HG03442 (cell line): ENCODE measurements around the gene GNPTG.
A peak's percentile ranks its signal among the peaks of the same experiment; 100 is the strongest.

Experiments
- ATAC-seq: cut with Tn5 transposase; IDR thresholded peaks from one replicate; pipeline ENCODE4 v1.9.1; 2021; ENCODE audit warnings: mild to moderate bottlenecking, moderate library complexity; ENCODE audit not compliant: unreplicated experiment

GNPTG gene

DNA sequence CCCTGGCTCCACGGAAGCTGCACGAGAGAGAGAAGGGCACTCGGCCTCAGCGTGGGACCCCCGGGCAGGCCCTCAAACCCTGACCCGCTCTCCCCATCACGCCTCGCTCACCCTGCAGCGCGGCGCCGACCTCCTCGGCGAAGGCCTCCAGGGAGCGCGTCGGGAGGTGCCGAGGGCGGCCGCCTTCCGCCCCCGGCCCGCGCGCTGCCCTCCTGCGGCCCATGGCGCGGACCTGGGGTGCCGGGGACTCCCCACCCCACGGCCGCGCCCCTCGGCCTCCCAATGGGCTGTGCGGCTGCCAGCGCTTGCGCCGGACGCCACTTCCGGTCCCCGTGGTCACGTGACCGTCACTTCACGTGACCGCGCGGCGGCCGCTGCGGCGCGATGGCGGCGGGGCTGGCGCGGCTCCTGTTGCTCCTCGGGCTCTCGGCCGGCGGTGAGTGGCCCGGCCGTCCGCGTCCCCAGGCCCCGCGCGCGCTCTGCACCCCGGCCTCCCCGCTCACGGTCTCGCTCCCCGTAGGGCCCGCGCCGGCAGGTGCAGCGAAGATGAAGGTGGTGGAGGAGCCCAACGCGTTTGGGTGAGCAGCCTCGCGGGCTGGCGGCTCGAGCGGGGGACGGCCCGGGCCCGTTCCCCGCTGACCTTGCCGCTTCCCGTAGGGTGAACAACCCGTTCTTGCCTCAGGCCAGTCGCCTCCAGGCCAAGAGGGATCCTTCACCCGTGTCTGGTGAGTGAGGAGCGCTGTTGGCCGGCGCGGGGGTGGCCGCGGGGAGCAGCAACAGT, at the start of gene GNPTG, which contains the start of gene TSR3:
GNPTG (plus strand) TSS at position 350 of the 781 bp plus-strand sequence; CDS start at position 385, 35 bp downstream.
TSR3 (minus strand) TSS at position 297 of the 781 bp plus-strand sequence; CDS start at position 223, 74 bp downstream.
- peak; percentile 69 for ATAC-seq

DNA sequence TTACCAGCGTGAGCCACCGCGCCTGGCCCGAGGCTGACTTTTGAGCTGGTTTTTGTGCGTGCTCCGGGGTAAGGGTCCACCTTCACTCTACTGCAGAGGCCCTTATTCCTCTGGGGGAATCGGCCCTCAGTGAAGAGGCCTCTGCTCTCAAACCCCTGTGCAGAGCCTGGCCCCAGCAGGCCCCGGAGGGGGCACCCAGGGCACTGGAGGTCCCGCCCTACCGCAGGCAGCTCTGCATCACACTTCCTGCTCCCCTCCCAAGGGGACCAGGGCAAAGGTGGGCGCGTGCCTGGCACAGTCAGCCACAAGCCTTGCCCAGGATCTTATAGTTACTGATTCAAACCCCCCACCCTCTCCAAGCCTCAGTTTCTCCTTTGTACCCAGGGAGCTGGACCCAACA, 45.9 kb upstream of the GNPTG start:
- no peak for ATAC-seq

DNA sequence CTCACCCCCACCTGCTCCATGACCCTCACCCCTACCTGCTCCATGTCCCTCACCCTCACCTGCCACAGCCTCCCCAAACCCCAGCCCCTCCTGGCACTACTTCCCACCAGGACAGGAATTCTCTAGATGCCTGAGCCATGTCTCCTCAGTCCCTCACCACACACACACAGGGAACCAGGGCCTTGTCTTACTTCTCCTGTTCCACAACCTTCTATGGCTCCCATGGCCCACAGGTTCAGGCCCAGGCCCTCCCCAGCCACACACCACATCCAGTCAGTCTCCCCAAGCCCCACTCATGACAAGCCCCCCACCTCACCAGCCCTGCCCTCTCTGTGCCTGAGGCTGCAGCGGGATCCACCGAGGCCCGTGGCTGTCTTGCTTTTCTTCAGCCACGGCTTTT, 45.4 kb upstream of the GNPTG start:
- no peak for ATAC-seq

DNA sequence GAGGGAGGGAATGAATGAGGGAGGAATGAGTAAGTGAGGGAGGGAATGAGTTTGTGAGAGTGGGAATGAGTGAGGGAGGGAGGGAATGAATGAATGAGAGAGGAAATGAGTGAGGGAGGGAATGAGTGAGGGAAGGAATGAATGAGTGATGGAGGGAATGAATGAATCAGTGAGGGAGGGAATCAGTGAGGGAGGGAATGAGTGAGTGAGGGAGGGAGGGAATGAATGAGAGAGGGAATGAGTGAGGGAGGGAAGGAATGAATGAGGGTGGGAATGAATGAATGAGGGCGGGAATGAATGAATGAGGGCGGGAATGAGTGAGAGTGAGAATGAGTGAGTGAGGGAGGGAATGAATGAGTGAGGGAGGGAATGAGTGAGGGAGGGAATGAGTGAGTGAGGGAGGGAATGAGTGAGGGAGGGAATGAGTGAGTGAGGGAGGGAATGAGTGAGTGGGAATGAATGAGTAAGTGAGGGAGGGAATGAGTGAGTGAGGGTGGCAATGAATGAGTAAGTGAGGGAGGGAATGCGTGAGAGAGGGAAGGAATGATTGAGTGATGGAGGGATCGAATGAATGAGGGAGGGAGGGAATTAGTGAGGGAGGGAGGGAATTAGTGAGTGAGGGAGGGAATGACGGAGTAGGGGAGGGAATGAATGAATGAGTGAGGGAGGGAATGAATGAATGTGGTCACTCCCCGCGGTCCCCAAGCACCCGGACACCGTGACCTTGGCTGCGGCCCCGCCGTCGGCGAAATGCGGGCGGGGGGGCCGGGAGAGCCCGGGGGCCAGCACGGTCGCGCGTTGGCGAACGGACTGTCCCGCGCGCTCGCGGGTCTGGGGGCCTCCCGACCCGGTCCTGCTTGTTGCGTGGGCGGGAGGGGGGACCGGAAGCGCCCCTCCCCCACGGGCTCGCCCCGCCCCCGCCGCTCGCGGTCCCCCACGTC, 43.4 kb upstream of the GNPTG start:
- ATAC-seq = no peak

DNA sequence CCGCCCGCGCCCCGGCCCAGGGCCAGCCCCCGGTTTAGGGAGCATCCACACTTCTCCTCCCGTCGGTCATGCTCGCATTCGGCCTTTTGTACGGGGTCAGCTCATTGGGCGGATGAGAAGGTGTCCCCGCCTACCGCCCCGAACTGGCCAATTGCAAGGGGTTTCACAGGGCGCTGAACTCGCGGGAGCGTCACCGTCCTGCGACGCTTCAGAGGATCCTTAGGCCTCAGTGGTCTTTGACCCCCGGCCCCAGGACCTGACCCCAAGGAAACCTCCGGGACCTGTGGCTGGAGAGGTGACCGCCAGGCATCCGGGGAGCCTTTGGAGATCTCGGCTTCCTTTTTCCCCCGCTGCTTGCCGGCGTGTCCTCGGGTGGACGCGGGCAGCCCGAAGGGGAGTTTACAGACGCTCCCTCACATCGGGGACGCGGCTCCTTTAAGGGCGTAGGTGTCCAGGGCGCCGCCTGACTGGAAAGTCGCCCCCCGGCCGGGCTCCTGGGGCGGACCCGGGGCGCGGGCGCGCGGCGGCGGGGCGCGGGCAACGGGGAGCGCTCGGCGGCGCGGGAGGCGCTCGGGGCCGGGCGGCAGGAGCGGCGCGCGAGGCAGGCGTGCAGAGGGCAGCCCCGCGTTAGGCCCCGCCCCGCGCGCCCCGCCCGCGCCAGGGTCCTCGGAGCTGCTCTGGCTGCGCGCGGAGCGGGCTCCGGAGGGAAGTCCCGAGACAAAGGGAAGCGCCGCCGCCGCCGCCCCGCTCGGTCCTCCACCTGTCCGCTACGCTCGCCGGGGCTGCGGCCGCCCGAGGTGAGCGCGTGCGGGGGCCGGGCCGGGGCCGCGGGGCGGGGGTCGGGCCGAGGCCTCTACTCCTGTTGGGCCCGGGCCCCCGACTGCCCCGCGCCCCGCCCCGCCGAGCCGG, 42.5 kb upstream of the GNPTG start, which contains the start of gene UBE2I:
UBE2I (plus strand) TSS at position 660 of the 909 bp plus-strand sequence. CDS start 4,395 bp downstream, outside the sequence.
- ATAC-seq = peak; percentile 55

DNA sequence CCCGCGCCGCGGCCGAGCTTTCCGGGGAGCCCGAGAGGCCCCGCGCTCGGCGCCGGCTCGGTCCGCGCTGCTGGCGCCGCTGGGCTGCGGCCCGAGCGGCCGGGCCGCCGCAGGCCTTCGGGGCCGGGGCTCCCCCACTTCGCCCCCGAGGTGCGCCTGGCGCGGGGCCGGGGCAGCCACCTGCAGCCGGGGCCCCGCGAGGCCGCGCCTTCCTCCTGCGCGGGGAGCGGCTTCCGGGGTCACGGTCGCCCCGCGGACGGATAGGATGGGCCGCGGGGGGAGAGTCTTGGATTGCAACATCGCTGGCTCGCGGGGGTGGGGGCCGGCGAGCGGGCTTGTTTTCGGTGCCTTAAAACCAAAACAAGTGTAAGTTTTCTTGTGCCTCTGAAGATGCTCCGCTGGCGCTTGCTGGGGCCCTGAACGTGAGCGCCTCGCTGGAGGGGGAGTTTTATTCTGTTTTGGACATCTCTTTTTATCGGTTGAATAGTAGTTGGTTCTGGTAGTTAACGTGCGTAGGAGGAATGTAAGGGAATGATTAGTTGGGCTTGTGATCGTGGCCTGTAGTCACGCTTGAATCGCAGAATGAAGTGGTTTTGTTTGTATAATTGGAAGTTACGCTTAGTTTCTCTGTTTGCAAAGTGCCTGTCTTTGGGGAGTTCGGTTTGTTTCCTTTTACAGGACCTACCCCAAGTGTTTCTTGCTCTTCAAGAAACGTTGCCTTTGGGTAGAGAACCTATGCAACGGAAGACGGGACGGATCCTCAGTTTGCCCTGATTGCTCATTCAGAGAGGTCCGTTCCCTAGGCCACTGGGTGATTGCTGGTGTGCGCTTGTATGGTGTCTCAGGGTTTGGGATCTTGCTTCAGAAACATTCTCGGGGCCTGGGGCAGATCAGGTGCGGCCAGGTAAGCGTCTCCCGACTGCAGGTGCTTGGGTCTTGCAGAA, 41.6 kb upstream of the GNPTG start:
- no peak for ATAC-seq

DNA sequence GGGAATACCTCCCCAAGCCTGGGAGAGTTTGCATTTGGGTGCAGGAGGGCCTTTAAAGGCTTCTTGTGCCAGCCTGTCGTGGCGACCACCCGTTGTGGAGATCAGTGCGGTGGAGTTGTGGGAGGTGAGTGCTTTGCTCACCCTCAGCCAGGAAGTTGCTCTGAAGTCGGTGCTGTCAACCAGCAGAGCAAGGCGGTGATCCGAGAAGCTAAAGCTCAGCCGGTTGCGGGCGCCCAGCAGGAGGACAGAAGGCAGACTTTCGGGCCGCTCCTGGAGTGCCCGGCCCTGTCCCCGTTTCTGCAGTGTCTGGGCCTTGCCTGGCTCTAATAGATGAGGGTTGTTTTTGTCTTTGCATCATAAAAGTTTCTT, 40.9 kb upstream of the GNPTG start:
- ATAC-seq = no peak

DNA sequence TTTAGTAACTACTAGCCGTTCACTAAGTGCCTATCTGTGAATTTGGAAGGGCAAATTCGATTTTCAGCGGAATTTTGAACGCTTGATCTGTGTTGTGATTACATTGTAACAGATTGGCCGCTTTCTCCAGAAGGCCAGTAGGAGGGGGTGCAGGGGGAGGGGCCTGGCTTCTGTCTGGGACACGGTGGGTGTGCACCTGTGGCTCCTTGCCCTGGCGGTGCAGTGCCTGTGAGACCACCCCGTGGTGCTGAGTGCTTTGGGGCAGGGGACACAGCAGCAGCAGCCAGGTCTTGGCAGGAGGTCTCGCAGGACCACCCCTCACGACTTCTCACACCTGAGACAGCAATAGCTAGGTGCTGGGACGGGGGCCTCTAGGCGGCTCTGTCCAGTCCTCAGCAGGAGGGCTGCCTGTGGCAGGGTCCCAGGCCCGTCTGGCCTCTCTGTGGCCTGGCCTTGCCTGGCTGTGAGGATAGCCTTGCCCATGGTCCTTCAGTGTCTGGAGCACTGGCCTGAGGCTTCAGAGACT, 40.5 kb upstream of the GNPTG start:
- ATAC-seq = no peak

DNA sequence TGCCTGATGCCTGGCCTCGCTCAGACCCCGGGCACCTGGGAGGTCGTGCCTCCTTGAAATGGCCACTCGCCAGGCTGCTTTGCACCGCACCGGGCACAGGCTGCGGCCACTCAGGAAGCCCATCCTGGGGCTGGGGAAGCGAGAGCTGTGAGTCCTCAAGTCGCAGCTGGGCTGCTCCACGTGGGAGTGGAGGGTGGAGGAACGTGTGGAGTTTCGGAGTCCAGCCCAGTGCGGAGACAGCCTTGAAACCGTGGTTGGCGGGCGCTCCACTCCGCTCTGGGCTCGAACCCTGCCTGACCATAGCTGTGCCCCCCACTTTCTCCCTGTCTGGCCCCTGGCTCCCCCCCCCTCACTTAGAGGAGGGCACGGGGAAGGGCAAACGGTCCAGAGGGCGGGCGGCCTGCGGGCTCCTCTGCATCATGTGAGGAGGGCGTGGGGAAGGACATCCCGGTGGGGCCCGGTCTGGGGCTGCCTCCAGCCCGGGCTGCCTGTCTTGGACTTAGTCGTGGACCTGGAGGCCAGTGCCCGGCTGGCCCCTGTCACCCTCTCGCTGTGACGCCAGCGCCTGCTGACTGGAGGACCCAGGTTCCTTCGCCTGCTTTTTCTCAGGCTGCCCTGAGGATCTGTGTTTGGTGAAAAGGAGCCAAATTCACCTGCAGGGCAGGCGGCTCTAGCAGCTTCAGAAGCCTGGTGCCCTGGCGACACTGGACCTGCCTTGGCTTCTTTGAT, 39.8 kb upstream of the GNPTG start:
- no peak for ATAC-seq

DNA sequence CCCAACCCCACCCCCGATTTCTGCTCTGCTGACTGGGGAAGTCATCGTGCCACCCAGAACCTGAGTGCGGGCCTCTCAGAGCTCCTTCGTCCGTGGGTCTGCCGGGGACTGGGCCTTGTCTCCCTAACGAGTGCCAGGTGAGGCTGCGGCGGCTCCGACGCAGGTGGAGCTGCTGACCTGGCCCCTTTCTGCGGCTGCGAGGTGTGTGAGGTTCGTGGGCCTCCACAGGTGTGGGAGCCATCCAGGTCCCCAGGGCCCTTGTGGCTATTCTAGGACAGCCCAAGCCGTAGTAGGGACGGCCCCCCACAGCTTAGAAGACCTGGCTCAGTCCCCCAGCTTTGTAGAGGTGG, 39.3 kb upstream of the GNPTG start:
- ATAC-seq = no peak

DNA sequence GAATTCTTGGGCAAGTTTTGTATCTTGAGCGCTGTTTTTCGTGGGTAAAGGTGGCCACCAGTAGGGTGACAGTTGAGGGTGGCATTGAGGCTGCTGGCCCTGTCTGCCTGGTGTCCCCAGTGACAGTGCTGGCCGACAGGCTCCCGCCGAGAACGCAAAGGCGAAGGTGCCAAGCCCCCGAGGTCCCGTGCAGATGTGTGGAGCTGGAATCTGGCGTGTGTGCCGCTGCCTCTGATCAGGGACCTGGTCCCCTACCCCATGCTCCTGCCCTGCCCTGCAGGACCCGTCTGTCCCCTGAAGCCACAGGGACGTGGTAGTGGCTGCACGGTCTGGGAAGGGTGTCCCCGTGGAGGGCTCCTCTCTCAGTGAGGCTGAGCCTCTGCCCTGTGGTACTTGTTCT, 38.8 kb upstream of the GNPTG start:
- ATAC-seq = no peak

DNA sequence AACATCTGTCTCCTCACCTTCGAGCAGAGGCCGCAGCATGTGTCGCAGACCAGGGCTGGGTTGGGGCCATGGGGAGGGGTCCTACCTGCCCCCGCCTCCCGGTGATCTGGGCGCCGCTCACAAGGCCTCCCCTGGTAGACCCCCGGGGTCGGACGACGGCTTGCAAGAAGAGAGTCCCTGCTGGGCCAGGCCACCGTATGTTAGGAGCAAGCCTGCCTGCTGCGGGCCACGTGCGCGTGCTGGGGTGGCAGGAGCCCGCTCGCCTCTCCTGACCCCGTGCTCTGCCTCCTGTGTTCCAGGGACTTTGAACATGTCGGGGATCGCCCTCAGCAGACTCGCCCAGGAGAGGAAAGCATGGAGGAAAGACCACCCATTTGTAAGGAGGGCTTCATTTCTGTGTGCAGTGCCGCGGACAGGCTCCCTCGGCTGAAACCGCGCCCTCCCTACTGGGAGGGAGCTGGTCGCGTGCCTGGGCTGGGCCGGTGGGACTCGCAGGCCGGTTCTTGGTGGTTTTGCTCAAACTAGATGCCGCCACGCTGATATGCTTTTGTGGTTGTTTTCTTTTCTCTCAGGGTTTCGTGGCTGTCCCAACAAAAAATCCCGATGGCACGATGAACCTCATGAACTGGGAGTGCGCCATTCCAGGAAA, 37.9 kb upstream of the GNPTG start:
- no peak for ATAC-seq

DNA sequence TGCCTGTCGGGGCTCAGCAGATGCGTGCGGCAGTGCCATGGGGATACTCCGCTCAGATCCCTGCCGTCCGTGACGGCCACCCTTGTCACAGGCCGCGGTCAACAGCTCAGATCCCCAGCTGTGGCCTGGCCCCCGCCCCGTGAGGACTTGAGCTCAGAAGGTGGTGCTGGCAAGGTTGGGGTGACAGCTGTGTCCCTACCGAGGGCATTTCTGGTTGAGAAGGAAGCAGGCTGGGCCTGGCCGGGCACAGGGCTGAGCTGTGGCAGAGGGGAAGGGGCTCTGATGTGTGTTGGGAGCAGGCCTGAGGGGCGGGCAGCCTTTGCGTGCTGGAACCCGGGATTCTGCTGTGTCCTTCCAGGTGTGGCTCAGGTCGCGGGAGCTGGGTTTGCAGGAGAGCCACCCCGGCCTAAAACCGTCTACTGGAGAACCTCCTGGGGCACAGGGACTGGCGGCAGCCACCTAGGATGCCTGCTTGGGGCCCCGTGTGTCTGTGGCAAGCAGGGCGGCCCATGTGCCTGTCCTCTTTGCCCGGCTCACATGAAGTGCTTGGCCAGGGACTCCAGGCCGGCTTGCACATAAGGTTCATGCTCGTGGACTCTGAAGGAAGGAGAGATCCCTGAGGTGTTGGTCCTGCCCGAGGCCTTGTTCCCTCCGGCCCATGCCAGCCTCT, 37.2 kb upstream of the GNPTG start:
- no peak for ATAC-seq

DNA sequence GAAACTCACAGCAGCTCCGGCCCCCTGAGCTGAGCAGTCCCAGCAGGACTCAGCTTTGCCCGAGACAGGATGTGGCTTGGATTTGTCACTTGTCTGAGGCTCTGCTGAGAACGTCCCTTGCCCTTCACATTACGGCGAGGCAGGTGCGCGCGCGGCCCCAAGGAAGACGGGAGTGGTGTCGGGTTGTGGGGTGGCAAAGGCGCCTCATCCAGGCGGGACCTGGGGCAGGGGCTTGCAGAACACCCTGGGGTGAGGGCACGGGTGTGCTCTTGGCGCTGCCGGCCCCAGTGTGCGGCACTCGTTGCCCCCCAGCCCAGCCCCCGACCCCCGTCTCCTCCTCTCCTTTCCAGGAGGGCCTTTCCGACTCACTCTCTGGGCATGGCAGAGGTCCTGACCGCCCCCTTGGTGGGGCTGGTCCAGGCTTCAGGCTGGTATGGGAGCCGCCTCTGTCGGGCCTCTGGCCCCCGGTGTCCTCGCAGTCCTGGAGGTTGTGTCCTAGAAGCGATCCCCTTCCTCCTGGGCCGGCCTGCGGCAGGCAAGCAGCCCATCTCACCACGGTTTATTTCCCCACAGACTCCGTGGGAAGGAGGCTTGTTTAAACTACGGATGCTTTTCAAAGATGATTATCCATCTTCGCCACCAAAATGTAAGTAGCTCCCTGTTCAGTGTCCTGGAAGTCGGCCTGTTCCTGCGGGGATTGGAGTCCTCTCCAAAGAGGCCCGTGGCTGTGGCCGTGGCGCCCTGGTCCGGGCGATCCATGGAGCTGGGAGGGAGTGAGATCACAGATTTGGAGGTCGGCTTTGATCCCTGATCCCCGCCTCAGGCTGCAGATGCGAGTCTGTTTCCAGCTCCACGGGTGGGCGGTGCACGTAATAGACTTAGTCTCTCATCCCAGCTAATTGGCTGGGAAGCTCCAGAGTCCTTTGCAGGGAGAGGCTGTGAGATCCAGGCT, 36.4 kb upstream of the GNPTG start:
- ATAC-seq = no peak

DNA sequence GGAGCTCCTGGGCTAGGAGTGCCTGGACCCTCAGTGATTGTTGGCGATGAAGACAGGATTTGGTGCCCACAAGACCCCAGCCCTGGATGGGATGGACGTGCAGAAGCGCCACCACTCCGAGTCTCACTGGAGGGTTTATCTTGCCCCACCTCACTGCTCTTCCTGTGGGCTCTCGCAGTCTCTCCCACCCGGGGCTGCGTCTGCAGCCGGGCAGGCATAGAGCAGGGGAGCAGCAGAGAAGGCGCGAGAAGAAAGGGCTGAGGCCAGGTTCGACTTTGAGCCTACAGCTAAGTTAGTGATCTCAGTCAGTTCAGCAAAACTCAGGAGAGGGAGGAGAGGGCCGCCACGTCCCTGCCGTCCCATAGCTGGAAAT, 35.7 kb upstream of the GNPTG start:
- no peak for ATAC-seq

DNA sequence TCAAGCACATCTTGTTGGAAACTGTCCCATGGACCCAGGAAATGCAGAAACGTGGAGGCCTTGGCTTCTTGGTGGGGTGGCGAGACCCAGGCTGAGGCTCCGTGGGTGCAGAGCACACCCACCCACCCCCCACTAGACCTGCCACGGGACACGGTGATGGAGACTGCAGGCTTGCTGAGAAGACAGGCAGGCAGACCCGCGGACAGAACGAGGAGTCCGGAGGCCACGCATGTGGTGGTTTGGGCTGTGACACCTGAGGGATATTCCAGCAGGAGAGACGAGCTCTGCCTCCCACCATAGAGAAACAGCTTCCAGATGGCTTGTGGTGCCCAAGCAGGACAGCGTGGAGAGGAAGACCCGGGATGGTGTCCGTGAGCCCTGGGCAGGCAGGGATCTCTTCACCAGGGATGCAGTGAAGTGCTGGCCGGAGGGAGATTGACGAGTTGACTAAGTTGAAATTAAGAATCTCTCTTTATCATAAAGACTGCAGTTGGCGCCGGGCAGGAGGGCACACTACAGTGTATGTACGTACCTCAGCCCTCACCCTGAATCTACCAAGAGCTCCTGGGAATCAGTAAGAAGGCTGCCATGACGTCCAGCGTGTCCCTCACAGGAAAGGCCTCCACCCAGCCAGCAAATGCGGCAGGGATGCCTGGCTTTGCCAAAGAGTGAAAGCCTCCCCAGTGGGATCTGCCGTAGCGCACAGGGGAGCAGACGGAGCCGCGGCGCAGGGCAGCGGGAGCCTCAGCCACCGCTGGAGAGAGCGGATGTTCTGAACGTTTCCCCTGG, 34.1 kb upstream of the GNPTG start:
- ATAC-seq = no peak
